Lower leg skin (tissue), 4 donors: ENCODE results near the gene SORBS2. TPM values are rescaled to one million over a fixed set of nuclear protein-coding genes. Genes with fewer than 3 reads are reported as not detected.

Experiments used
- DNase-seq, 2 donors: peaks; one replicate each; pipeline ENCODE4 v3.0.0-alpha.2; 2019; ENCODE audit warnings: low spot score in 2 of 2
- H3K4me3 ChIP-seq: fragments of 200-600 bp; sonication (generic); 2 replicates; pipeline ENCODE4 v1.5.1; 2017; ENCODE audit warnings: mild to moderate bottlenecking, low read depth; ENCODE audit not compliant: poor library complexity, severe bottlenecking
- POLR2A ChIP-seq, 2 donors: fragments of 450-650 bp; IDR thresholded peaks; one replicate each; pipeline ENCODE4 v1.6.1; 2016 to 2017; ENCODE audit warnings: antibody characterized with exemption in 2 of 2, mild to moderate bottlenecking in 1 of 2, moderate library complexity in 1 of 2
- WGBS, 2 donors: methylation state at CpG; one replicate each; pipeline ENCODE4 v1.1.5; 2018; 5-methylcytosine and 5-hydroxymethylcytosine counted together
- intact Hi-C: fragments of 100-400 bp; cut with DNase I; formaldehyde crosslinking; loops from one replicate; pipeline ENCODE4 v1.15.0; 2023; ENCODE audit warnings: low total_unique reads
- total RNA-seq, 4 donors: library from RNA; depleted of rRNA; stranded (reverse); fragments of >200 nt; gene quantifications; one replicate each; pipeline ENCODE4 v1.1.0, GENCODE V29; 2016
- TF ChIP-seq, protein P1 (sequence below), 3 donors: fragments of 450-650 bp; IDR thresholded peaks; one replicate each; pipeline ENCODE4 v1.5.1; 2016; ENCODE audit warnings: antibody characterized with exemption in 3 of 3, mild to moderate bottlenecking in 3 of 3, moderate library complexity in 2 of 3

SORBS2 gene
- total RNA-seq, 4 donors from 2014 or later, result 10.5 to 34.7 (median 20.6) TPM

- DNase-seq, result peak in 1 of 2 donors; percentile 71
- intact Hi-C loops, result no loop called here
- 83 to 91% methylated on average over 12 of the region's 12 CpGs for WGBS, 2 donors
- TF ChIP-seq, protein P1, sequence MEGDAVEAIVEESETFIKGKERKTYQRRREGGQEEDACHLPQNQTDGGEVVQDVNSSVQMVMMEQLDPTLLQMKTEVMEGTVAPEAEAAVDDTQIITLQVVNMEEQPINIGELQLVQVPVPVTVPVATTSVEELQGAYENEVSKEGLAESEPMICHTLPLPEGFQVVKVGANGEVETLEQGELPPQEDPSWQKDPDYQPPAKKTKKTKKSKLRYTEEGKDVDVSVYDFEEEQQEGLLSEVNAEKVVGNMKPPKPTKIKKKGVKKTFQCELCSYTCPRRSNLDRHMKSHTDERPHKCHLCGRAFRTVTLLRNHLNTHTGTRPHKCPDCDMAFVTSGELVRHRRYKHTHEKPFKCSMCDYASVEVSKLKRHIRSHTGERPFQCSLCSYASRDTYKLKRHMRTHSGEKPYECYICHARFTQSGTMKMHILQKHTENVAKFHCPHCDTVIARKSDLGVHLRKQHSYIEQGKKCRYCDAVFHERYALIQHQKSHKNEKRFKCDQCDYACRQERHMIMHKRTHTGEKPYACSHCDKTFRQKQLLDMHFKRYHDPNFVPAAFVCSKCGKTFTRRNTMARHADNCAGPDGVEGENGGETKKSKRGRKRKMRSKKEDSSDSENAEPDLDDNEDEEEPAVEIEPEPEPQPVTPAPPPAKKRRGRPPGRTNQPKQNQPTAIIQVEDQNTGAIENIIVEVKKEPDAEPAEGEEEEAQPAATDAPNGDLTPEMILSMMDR (IDR thresholded peaks at IDR 0.05), result no peak
- no peak for TF ChIP-seq POLR2A (IDR thresholded peaks at IDR 0.05)
- no peak overlapping the region for H3K4me3 ChIP-seq
Observed at GRCh38 chr4:185580699-185581098, 231.3 kb downstream of the SORBS2 start.

DNA sequence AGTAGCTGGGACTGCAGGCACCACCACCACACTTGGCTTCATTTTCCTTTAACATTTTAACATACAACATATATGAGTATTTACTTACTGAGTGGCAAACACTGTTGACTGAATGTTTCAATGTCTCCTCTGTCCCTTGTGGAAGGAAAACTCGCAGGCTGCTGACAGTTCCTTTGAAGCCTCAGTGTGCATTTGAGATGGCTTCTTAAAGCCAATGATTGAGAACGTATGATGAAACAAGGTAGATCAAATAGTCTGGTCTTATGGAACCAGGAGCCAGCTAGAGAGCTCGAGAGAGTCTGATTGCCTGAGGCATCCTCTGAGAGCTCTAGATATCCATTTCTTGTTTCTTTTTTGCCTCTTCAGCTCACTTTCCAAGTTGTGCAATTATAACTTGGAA lies 233.7 kb downstream of the SORBS2 start:
- no peak overlapping the region for H3K4me3 ChIP-seq
- DNase-seq, result no peak
- WGBS, 2 donors, result 69 to 77% methylated on average over 3 of the region's 3 CpGs
- TF ChIP-seq POLR2A (IDR thresholded peaks at IDR 0.05), result no peak
- TF ChIP-seq, protein P1 (IDR thresholded peaks at IDR 0.05), result no peak
- intact Hi-C loops, result no loop called here

- TF ChIP-seq POLR2A (IDR thresholded peaks at IDR 0.05), result no peak
- TF ChIP-seq, protein P1 (IDR thresholded peaks at IDR 0.05), result no peak
- WGBS, 2 donors, result 86 to 89% methylated on average over 8 of the region's 8 CpGs
- no peak overlapping the region for H3K4me3 ChIP-seq
- intact Hi-C loops, result no loop called here
- DNase-seq, result no peak
Observed at GRCh38 chr4:185576962-185577950, 234.7 kb downstream of the SORBS2 start.

GRCh38 chr4:185576314-185576961 lies 235.6 kb downstream of the SORBS2 start:
- TF ChIP-seq POLR2A (IDR thresholded peaks at IDR 0.05), result no peak
- TF ChIP-seq, protein P1 (IDR thresholded peaks at IDR 0.05), result no peak
- DNase-seq, result no peak
- no peak overlapping the region for H3K4me3 ChIP-seq
- intact Hi-C loops, result no loop called here
- 85 to 86% methylated on average over 9 of the region's 9 CpGs for WGBS, 2 donors

DNA sequence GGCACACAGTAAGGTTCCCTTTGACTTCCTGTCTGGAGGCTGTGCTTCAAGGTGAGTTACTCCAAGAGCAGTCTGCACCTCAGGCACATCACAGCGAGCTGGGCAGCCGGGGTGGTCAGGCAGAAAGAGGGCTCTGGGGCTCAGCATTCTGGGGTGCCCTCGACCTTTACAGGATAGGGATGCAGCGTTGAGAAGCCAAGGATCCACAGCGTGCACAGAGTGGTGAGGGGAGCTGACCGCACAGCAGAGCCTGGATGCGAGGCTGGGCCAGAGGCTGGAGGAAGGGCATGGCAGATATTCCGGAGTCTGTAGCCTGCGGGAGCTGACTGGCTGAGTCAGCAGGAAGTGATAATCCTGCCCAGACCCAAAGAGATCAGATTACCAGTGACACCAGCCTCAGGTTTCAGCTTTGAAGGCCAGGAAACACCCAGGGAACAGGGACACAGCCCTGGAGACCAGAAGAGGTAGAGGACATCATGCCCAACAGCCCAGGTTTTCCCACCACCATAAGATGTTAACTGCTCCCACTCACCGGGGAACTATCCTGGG lies 238.3 kb downstream of the SORBS2 start:
- no peak for TF ChIP-seq POLR2A (IDR thresholded peaks at IDR 0.05)
- TF ChIP-seq, protein P1 (IDR thresholded peaks at IDR 0.05), result no peak
- intact Hi-C loops, result no loop called here
- WGBS, 2 donors, result 58 to 61% methylated on average over 10 of the region's 10 CpGs
- no peak for DNase-seq
- no peak overlapping the region for H3K4me3 ChIP-seq
